Sigmoid colon (tissue), 4 donors: ENCODE measurements around the gene ITGA2.

Experiments
- EP300 ChIP-seq, 4 donors: sonication (generic); formaldehyde crosslinking; IDR thresholded peaks; one replicate each; pipeline ENCODE4 v1.6.1; 2017; ENCODE audit warnings: antibody characterized with exemption in 4 of 4
- POLR2A ChIP-seq, 2 donors: fragments of 450-650 bp; IDR thresholded peaks; one replicate each; pipeline ENCODE4 v1.6.1; 2016; ENCODE audit warnings: antibody characterized with exemption in 2 of 2, mild to moderate bottlenecking in 2 of 2, moderate library complexity in 2 of 2
- POLR2AphosphoS5 ChIP-seq, 4 donors: sonication (generic); formaldehyde crosslinking; IDR thresholded peaks; one replicate each; pipeline ENCODE4 v1.6.1; 2017; ENCODE audit warnings: antibody characterized with exemption in 4 of 4
- TF ChIP-seq, protein P1 (sequence below), 4 experiments: fragments of 450-650 bp in 3 of 4; fragments of 200-600 bp in 1 of 4; IDR thresholded peaks; one replicate each; pipeline ENCODE4 v1.5.1; 2016 to 2019; ENCODE audit warnings: antibody characterized with exemption in 4 of 4, mild to moderate bottlenecking in 3 of 4, moderate library complexity in 2 of 4

DNA sequence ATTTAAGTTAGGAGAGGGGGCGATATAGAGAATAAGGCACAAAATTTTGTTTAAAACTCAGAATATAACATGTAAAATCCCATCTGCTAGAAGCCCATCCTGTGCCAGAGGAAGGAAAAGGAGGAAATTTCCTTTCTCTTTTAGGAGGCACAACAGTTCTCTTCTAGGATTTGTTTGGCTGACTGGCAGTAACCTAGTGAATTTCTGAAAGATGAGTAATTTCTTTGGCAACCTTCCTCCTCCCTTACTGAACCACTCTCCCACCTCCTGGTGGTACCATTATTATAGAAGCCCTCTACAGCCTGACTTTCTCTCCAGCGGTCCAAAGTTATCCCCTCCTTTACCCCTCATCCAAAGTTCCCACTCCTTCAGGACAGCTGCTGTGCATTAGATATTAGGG, 102.1 kb downstream of the ITGA2 start:
- TF ChIP-seq, protein P1, sequence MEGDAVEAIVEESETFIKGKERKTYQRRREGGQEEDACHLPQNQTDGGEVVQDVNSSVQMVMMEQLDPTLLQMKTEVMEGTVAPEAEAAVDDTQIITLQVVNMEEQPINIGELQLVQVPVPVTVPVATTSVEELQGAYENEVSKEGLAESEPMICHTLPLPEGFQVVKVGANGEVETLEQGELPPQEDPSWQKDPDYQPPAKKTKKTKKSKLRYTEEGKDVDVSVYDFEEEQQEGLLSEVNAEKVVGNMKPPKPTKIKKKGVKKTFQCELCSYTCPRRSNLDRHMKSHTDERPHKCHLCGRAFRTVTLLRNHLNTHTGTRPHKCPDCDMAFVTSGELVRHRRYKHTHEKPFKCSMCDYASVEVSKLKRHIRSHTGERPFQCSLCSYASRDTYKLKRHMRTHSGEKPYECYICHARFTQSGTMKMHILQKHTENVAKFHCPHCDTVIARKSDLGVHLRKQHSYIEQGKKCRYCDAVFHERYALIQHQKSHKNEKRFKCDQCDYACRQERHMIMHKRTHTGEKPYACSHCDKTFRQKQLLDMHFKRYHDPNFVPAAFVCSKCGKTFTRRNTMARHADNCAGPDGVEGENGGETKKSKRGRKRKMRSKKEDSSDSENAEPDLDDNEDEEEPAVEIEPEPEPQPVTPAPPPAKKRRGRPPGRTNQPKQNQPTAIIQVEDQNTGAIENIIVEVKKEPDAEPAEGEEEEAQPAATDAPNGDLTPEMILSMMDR (IDR thresholded peaks at IDR 0.05), result no peak
- TF ChIP-seq POLR2A (IDR thresholded peaks at IDR 0.05) (no peak), POLR2AphosphoS5 (IDR thresholded peaks at IDR 0.05) (no peak), EP300 (IDR thresholded peaks at IDR 0.05) (no peak)
